Nephron progenitor cell (in vitro differentiated cells): ENCODE data around the gene RNF207.

ENCODE experiments used
- DNase-seq: peaks from one replicate; pipeline ENCODE4 v3.0.0; 2021
- H3K27ac Mint-ChIP-seq: 2 replicates; pipeline ENCODE4 v1.8.0; 2021; ENCODE audit warnings: mild to moderate bottlenecking, moderate library complexity, mixed read lengths
- H3K27me3 Mint-ChIP-seq: 2 replicates; pipeline ENCODE4 v1.8.0; 2021; ENCODE audit warnings: mild to moderate bottlenecking, low read depth, mixed read lengths; ENCODE audit not compliant: poor library complexity
- H3K36me3 Mint-ChIP-seq: 2 replicates; pipeline ENCODE4 v1.8.0; 2021; ENCODE audit warnings: low read depth, mixed read lengths
- H3K4me1 Mint-ChIP-seq: 2 replicates; pipeline ENCODE4 v1.8.0; 2021; ENCODE audit warnings: mixed read lengths
- H3K4me3 Mint-ChIP-seq: 2 replicates; pipeline ENCODE4 v1.8.0; 2021; ENCODE audit warnings: mild to moderate bottlenecking, moderate library complexity, mixed read lengths
- H3K9me3 Mint-ChIP-seq: 2 replicates; pipeline ENCODE4 v1.8.0; 2021; ENCODE audit warnings: mild to moderate bottlenecking, moderate library complexity, mixed read lengths
- TF ChIP-seq, protein P1 (sequence below): fragments of 200-600 bp; sonication (generic); IDR thresholded peaks from 2 replicates; pipeline ENCODE4 v1.5.0; 2021; ENCODE audit warnings: antibody characterized with exemption

RNF207 gene

DNA sequence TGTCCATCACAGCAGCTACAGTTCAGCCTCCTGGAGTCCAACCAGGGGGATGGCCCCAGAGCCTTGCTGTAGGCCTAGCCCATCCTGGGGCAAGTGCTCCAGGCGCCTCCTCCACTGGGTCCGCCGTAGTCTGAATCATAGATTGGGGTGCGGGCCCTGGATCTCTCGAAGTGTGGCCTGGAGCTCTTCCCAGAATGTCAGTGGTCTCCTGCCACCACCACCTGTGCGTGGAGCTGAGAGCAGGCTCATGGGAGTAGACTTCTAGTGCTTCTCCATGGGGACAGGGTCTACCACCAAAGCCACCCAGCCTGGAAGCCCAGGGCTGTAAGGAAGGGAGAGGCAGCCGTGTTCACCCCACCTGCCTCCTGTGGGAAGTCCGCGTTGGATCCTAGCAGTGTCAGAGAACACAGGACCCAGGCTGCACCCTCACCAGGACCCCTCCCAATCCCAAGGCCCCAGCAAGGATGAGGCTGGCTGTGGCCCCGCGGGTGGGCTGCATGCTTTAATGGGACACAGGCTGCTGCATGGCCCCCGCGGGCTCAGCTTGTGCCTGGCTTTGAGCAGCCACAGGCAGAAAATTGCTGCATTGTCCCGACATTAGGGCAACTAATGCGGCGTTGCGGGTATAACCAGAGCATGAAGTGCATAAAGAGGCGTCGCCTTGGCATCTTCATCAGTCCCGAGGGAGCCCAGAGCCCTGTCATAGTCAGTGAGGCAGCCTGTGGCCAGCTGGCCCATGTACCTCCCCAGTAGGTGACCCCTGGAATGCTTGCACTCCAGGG is 37.3 kb downstream of the RNF207 start:
- H3K27me3 Mint-ChIP-seq: peaks cover 95% of the 10 kb centered on the region
- TF ChIP-seq, protein P1, sequence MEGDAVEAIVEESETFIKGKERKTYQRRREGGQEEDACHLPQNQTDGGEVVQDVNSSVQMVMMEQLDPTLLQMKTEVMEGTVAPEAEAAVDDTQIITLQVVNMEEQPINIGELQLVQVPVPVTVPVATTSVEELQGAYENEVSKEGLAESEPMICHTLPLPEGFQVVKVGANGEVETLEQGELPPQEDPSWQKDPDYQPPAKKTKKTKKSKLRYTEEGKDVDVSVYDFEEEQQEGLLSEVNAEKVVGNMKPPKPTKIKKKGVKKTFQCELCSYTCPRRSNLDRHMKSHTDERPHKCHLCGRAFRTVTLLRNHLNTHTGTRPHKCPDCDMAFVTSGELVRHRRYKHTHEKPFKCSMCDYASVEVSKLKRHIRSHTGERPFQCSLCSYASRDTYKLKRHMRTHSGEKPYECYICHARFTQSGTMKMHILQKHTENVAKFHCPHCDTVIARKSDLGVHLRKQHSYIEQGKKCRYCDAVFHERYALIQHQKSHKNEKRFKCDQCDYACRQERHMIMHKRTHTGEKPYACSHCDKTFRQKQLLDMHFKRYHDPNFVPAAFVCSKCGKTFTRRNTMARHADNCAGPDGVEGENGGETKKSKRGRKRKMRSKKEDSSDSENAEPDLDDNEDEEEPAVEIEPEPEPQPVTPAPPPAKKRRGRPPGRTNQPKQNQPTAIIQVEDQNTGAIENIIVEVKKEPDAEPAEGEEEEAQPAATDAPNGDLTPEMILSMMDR: no peak
- no peak for DNase-seq
- no peaks in the 10 kb centered on the region for H3K9me3 Mint-ChIP-seq
- no peak overlapping the region for H3K4me3 Mint-ChIP-seq
- H3K4me1 Mint-ChIP-seq: peaks cover 20% of the 10 kb centered on the region
- no peaks in the 10 kb centered on the region for H3K36me3 Mint-ChIP-seq
- H3K27ac Mint-ChIP-seq: no peak overlapping the region

DNA sequence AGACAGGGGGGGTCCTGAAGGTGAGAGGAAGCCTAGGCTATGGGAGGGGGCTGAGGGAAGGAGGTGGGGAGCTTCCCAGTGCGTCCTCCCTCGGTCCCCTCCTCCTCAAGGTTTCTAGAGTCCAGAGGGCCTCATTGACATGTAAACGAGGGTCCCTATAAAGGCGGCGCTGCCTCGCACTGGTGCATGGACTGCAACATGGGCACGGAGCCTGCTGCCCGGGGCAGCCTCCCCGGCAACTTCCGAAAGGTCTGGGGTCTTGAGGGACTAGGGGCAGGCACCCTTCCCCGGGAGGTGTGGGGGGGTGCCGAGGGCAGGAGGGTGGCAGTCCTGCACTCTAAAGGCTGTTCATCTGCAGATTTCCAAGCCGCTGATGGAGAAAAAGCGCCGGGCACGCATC is 38.1 kb downstream of the RNF207 start, which contains the start of gene HES3:
Gene HES3 (plus strand): TSS at position 187 of the 400 bp plus-strand sequence. CDS start 187 bp downstream, at position 374.
- H3K4me3 Mint-ChIP-seq: no peak within 1 kb of the TSS
- no peak within 1 kb of the TSS for H3K27ac Mint-ChIP-seq
- no peaks in the 10 kb centered on the region for H3K9me3 Mint-ChIP-seq
- H3K27me3 Mint-ChIP-seq: peaks cover 95% of the 10 kb centered on the region
- no peak for DNase-seq
- TF ChIP-seq, protein P1: no peak
- H3K4me1 Mint-ChIP-seq: peaks cover 18% of the 10 kb centered on the region
- H3K36me3 Mint-ChIP-seq: no peaks in the 10 kb centered on the region

DNA sequence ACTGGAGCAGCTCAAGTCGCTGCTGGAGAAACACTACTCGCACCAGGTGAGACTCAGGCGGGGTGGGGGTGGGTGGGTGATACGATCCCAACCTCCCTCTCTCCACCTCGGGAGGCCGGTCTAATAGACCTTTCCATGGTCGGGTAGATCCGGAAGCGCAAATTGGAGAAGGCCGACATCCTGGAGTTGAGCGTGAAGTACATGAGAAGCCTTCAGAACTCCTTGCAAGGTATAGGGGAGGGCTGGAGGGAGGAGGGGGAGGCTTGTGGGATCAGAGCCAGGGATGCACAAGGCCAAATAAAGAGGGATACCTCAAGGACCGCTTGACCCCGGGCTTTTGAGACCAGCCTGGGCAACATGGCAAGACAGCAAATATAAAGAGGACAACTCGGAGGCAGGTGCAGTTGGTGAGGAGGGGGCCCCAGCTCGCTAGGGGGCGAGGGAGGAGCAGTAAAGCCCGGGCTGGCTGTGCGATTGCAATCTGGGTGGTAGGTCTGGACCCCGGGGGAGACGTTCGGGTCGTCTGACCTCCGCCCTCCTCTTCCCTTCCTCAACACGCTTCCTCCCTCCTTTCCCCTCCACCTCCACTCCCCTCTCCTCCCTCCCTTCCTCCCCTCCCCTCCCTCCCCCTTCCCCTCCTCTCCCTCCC is 38.6 kb downstream of the RNF207 start:
- Mint-ChIP-seq H3K36me3 (no peaks in the 10 kb centered on the region), H3K27ac (no peak overlapping the region), H3K4me3 (no peak overlapping the region), H3K4me1 (peaks cover 12% of the 10 kb centered on the region), H3K9me3 (no peaks in the 10 kb centered on the region), H3K27me3 (peaks cover 91% of the 10 kb centered on the region)
- TF ChIP-seq, protein P1: no peak
- no peak for DNase-seq

DNA sequence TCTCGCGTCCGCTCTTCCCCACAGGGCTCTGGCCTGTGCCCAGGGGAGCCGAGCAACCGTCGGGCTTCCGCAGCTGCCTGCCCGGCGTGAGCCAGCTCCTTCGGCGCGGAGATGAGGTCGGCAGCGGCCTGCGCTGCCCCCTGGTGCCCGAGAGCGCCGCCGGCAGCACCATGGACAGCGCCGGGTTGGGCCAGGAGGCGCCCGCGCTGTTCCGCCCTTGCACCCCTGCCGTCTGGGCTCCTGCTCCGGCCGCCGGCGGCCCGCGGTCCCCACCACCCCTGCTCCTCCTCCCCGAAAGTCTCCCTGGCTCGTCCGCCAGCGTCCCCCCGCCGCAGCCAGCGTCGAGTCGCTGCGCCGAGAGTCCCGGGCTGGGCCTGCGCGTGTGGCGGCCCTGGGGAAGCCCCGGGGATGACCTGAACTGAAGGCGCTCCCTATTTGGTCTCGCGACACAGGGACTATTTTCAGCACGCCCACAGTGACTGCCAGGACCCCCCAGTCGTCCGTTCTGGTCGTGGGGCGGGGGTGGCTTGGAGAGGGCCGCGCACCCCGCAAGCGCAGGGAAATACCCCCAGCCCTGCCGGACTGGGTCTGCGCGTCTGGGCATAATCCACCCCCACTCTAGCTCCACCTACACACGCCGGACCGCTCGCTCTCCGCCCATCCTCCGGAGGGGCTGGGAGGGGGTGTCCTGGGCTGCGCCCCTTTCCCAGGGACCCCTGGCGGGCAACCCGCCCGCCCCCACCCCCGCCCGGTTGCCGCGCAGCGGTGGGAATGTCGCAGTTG is 39.4 kb downstream of the RNF207 start:
- Mint-ChIP-seq H3K9me3 (no peaks in the 10 kb centered on the region), H3K36me3 (no peaks in the 10 kb centered on the region), H3K27ac (no peak overlapping the region), H3K4me3 (no peak overlapping the region), H3K27me3 (peaks cover 89% of the 10 kb centered on the region), H3K4me1 (peaks cover 12% of the 10 kb centered on the region)
- DNase-seq: peak; percentile 96
- TF ChIP-seq, protein P1: peak; percentile 56

DNA sequence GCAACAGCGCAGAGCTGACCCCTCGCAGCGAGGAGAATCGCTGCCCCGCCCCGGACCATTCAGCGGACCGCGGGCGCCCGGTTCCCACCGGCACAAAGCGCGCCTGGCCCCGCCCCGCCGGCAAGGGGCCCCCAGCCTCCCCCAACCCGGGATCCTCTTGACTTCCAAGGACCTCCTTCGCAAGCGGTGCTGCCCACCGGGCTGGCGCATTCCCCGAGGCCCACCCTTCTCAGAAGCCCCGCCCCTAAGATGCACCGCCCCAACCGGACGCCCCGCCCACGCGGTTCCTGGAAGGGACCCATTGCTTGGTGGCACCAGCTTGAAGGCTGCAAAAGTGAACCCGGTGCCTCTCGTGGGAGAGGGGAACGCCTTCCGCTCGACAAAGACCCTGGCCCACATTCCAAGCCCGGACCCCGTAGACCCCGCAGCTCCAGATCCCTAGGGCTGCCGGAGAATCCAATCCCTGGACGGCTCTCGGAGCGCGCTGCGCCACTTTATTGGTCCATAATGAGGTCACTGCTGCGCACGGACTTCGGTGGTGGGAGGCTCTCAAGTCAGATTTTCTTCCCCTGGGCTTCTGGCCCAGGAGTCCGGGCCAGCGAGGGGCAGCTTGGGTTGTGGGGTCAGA is 40.1 kb downstream of the RNF207 start:
- peak; percentile 72 for DNase-seq
- no peaks in the 10 kb centered on the region for H3K36me3 Mint-ChIP-seq
- TF ChIP-seq, protein P1: no peak
- H3K4me1 Mint-ChIP-seq: peaks cover 12% of the 10 kb centered on the region
- no peak overlapping the region for H3K4me3 Mint-ChIP-seq
- peaks cover 89% of the 10 kb centered on the region for H3K27me3 Mint-ChIP-seq
- no peaks in the 10 kb centered on the region for H3K9me3 Mint-ChIP-seq
- no peak overlapping the region for H3K27ac Mint-ChIP-seq
